Hepatocyte (in vitro differentiated cells): ENCODE data around the gene DLL1.

Source experiments
- CTCF ChIP-seq: fragments of 200-600 bp; sonication (generic); IDR thresholded peaks from 2 replicates; pipeline ENCODE4 v1.5.1; 2016; ENCODE audit warnings: antibody characterized with exemption, mild to moderate bottlenecking; ENCODE audit not compliant: poor library complexity
- EZH2 ChIP-seq: fragments of 200-600 bp; sonication (generic); IDR thresholded peaks from 2 replicates; pipeline ENCODE4 v1.6.1; 2016; ENCODE audit warnings: antibody characterized with exemption, mild to moderate bottlenecking, borderline replicate concordance

GRCh38 chr6:170255426-170256125, 35.3 kb downstream of the DLL1 start:
- TF ChIP-seq EZH2, result no peak
- TF ChIP-seq CTCF, result no peak
